Astrocyte of the spinal cord (primary cell): ENCODE results near the gene TIMM29.

Source experiments
- DNase-seq: peaks from one replicate; pipeline ENCODE4 v3.0.0; 2011; ENCODE audit warnings: low read depth, low spot score
- H3K4me3 ChIP-seq: 2 replicates; pipeline ENCODE4 v1.5.1; 2011; ENCODE audit warnings: low read depth, mild to moderate bottlenecking, low read length, moderate library complexity
- in situ Hi-C: cut with HindIII; loops from 2 replicates; pipeline ENCODE4 v1.10.0; 2017; ENCODE audit warnings: low sequenced_read_pairs
- TF ChIP-seq, protein P1 (sequence below): IDR thresholded peaks from 2 replicates; pipeline ENCODE4 v1.5.1; 2012; ENCODE audit warnings: low read depth, mild to moderate bottlenecking, low read length, inconsistent platforms

TIMM29 gene

DNA sequence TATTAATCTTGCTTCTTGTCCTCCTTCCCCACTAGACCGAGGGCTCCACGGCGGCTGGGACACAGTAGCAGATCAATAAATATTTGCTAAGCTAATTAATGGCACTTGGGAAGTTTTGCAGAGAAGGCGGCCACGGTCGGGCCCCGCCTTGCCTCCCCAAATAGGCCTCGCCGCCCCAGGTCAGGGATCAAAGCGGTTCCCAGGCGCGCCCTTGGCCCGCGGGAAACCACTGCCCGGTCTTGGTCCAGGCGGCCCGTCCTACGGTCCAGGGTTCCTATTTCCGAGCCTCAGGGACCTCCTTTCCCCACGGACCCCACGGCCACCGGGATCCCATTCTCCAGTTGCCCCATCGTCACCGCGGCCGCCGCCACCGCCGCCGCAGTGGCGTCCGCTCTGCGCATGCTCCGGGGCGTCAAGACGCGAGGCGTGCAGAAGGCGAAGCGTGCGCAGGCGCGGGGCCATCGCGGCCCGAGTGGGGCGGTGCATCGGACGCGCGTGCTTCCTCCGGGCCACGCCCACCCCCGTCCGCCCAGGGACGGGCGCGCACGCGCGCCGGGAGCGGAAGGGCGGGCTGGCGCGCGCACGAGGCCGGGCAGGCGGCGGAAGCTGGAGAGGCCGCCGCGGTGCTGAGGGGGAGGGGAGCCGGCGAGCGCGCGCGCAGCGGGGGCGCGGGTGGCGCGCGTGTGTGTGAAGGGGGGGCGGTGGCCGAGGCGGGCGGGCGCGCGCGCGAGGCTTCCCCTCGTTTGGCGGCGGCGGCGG is 31.9 kb downstream of the TIMM29 start, which contains the start of gene SMARCA4:
Gene SMARCA4 (plus strand): TSS at position 717 of the 759 bp plus-strand sequence. CDS start 23,122 bp downstream, outside the sequence.
- in situ Hi-C loops = no loop called here
- TF ChIP-seq, protein P1, sequence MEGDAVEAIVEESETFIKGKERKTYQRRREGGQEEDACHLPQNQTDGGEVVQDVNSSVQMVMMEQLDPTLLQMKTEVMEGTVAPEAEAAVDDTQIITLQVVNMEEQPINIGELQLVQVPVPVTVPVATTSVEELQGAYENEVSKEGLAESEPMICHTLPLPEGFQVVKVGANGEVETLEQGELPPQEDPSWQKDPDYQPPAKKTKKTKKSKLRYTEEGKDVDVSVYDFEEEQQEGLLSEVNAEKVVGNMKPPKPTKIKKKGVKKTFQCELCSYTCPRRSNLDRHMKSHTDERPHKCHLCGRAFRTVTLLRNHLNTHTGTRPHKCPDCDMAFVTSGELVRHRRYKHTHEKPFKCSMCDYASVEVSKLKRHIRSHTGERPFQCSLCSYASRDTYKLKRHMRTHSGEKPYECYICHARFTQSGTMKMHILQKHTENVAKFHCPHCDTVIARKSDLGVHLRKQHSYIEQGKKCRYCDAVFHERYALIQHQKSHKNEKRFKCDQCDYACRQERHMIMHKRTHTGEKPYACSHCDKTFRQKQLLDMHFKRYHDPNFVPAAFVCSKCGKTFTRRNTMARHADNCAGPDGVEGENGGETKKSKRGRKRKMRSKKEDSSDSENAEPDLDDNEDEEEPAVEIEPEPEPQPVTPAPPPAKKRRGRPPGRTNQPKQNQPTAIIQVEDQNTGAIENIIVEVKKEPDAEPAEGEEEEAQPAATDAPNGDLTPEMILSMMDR = no peak
- DNase-seq = peak; percentile 97
- H3K4me3 ChIP-seq = peak within 1 kb of the TSS; percentile 84

DNA sequence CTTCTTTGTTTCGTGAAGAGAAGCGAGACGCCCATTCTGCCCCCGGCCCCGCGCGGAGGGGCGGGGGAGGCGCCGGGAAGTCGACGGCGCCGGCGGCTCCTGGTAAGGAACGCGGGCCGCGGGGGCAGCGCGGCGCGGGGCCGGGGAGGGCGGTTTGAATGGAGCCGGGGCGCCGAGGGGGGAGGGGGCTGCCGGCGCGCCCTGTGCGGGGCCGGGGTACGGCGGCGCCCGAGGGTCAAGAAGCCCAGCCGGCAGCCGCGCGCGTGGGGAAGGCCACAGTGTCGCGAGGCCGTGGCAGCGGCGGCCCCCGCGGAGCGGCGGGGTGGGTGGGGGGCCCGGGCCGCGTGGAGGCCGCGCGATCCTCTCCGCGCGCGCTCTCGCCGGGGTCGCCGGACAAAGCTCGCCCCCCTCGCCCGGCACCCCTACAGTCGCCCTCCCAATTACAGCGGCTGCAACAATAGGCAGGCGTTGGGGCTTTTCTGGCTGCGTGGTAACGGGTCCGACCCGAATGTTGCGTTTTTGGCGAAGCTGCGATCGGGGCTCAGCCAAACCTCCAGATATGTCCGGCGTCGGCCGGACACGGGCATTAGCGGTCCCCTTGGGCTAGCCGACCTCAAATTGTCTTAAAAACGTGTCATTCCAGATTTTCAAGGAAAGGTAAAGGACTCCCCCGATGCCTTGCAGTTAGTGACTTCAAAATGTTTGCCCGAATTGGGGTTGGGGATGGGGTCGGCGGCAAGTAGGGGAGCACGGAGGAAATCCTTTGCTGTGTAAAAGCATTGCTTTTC is 32.7 kb downstream of the TIMM29 start:
- in situ Hi-C loops = no loop called here
- TF ChIP-seq, protein P1 = no peak
- peak overlapping the region; percentile 84 for H3K4me3 ChIP-seq
- DNase-seq = peak; percentile 18

DNA sequence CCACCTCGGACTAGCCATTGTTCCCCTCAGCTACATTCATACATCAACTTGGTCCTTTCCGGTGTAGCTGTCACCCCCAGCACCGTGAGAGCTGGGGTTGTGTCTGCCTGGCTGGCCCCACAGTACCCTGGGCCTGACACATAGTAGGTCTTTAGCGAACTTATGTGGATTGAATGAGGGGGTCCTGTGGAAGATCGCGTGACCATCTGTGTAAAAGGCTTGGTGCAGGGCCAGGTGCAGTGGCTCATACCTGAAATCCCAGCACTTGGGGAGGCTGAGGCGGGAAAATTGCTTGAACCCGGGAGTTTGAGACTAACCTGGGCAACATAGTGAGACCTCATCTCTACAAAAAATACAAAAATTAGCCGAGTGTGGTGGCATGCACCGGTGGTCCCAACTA is 34.3 kb downstream of the TIMM29 start:
- DNase-seq = no peak
- H3K4me3 ChIP-seq = no peak overlapping the region
- TF ChIP-seq, protein P1 = no peak
- in situ Hi-C loops = no loop called here

DNA sequence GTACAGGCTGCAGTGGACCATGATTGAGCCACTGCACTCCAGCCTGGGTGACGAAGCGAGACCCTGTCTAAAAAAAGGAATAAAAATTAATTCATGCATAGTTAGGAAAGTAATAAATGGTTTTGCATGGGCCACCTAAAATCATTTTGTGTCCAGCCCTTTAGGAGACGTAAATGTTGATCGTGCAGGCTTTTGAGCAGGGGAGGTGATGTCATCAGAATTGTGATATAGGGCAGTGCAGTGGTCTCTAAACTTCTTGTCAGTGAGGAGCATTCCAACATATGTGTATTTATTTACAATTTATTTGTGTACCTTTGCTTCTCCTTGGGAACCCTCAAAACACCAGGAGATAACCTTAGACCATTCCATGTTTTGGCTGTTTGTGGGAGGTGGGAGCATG is 35.3 kb downstream of the TIMM29 start:
- TF ChIP-seq, protein P1 = no peak
- H3K4me3 ChIP-seq = no peak overlapping the region
- in situ Hi-C loops = no loop called here
- DNase-seq = no peak

DNA sequence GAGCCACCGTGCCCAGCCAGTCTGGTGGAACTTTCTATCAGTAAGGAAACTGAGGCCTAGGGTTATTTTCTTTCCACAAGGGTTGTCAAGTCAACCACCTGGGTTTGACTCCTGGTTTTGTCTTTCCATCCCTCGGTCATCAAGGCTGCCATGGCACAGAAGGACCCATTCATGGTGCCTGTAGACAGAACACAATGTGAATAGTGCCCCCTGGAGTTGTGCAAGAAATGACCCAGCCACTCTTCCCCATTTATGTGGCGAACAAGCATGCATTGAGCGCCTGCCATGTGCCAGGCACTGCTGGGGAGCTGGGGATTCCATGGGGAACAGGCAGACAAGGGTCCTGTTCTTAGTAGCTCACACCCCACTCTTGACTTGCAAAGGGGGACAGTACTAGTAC is 36.3 kb downstream of the TIMM29 start:
- in situ Hi-C loops = no loop called here
- no peak for DNase-seq

DNA sequence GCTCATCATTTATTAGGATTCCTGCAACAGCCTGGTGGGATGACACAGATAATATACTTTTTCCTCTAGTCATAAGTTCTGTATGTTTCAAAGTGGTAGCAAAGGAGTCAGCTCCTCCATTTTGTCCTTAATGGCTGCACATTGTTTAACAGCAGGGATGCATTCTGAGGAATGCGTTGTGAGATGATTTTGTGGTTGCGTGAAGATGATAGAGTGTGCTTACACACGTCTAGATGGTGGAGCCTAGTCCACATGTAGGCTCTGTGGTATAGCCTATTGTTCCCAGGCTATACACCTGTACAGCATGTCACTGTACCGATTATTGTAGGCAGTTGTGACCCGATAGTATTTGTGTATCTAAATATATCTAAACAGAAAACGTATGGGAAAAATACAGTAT is 36.8 kb downstream of the TIMM29 start:
- in situ Hi-C loops = no loop called here
- DNase-seq = no peak
- TF ChIP-seq, protein P1 = no peak
- no peak overlapping the region for H3K4me3 ChIP-seq

More for the DNA sequence above, 36.3 kb downstream of the TIMM29 start:
- no peak overlapping the region for H3K4me3 ChIP-seq
- TF ChIP-seq, protein P1 = no peak
